Activated gamma-delta T cell (primary cell): Measurements from ENCODE around the gene KCNQ5.

Experiments used
- DNase-seq: peaks from one replicate; lab custom pipeline; 2025; lab: John Stamatoyannopoulos, UW

The KCNQ5 gene

GRCh38 chr6:73054958-73055357 is 433.1 kb downstream of the KCNQ5 start:
- no peak for DNase-seq

- no peak for DNase-seq
Measured at GRCh38 chr6:73058736-73059135, 436.9 kb downstream of the KCNQ5 start.

DNA sequence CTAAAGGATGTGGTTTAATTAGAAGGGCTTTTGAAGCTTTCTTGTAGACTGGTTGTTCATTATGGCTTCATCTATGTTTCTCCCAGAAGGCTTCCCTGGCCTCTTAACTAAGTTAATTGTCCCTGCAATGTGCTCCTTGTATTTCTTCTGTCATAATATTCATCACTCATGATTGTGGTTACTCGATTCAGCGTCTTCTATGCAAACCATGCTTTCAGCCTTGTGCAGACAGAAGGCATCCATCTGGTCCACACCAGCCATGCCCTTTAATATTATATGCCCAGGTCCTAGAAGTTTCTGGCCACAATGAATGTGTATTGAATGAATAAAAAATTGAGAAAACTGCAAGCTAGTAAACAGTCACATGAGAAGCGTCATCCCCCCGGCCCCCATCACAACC is 440.3 kb downstream of the KCNQ5 start:
- no peak for DNase-seq

- DNase-seq = no peak
Measured at GRCh38 chr6:73062837-73063236, 441.0 kb downstream of the KCNQ5 start.

GRCh38 chr6:73064266-73064665 is 442.4 kb downstream of the KCNQ5 start:
- DNase-seq = no peak

DNA sequence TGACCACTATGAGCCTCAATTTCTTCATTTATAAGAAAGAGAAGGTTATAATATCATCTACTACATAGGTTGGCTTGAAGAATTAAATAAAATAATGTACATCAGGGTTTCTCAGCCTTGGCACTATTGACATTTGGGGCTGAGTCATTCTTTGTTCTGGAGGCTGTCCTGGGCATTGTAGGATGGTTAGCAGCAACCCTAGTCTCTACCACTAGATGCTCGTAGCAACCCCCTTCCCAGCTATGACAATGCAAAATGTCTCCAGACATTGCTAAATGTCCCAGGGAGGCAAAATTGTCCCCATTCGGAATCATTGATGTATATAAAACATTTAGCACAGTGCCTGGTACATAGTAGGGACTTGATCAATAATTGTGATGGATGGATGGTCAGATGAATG is 451.4 kb downstream of the KCNQ5 start:
- no peak for DNase-seq

- no peak for DNase-seq
Measured at GRCh38 chr6:73074175-73074574, 452.3 kb downstream of the KCNQ5 start.

DNA sequence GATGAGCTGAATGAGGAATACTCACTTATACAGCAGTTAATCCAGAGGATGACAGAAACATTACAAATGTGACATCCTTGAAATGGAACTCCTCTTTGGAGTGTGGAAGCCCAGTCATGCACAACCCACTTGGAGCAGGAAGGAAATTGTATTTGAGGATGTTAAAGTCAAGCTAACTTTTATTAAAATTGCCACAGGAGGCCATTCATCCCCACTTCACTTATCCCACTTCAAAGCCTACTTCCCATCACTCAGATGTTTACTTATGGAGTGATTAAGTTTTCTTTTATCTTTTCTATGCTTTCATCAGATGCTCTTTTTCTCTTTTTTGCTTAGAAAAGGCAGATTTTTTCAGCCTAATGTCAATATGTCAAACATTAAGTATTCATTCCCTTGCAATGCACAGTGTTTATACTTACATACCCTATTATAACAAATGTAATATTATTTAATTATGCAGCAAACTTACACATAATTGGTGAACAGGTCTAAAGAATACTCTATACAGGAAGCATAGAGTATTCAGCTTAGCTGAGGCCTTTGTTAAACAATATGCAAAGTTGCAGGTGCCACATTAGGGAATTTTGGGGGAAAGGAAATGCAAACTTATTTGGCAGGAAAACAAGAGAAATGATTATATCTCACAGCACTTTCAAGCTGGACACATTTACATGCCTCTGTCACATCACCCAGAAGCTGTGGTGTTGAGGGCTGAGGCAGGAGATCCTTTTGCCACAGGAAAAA is 454.5 kb downstream of the KCNQ5 start:
- no peak for DNase-seq

- no peak for DNase-seq
Measured at GRCh38 chr6:73078333-73078862, 456.5 kb downstream of the KCNQ5 start.

GRCh38 chr6:73078908-73079610 is 457.2 kb downstream of the KCNQ5 start:
- DNase-seq = no peak

GRCh38 chr6:73079611-73079955 is 457.7 kb downstream of the KCNQ5 start:
- no peak for DNase-seq

GRCh38 chr6:73079978-73080377 is 458.1 kb downstream of the KCNQ5 start:
- no peak for DNase-seq

- DNase-seq = no peak
Measured at GRCh38 chr6:73081955-73082354, 460.1 kb downstream of the KCNQ5 start.

DNA sequence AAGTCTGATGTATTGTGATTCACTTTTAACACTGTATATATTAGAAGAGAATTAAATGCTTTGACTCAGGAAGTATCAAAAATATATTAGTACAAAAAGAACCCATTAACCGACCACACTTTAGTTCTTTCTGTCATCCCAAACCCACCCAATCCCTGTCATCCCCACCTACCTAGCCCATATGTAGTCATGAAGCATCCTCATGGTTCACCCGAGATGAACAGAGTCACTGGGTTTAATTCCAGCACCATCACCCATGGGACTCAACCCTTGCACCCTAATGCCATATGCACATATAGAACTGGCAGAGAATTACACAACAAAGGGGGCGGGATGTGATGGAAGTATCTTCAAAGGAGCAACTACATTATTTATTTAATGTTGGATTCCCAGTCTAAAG is 462.0 kb downstream of the KCNQ5 start:
- DNase-seq = no peak

- no peak for DNase-seq
Measured at GRCh38 chr6:73085443-73085871, 463.6 kb downstream of the KCNQ5 start.

GRCh38 chr6:73086726-73087125 is 464.9 kb downstream of the KCNQ5 start:
- no peak for DNase-seq

DNA sequence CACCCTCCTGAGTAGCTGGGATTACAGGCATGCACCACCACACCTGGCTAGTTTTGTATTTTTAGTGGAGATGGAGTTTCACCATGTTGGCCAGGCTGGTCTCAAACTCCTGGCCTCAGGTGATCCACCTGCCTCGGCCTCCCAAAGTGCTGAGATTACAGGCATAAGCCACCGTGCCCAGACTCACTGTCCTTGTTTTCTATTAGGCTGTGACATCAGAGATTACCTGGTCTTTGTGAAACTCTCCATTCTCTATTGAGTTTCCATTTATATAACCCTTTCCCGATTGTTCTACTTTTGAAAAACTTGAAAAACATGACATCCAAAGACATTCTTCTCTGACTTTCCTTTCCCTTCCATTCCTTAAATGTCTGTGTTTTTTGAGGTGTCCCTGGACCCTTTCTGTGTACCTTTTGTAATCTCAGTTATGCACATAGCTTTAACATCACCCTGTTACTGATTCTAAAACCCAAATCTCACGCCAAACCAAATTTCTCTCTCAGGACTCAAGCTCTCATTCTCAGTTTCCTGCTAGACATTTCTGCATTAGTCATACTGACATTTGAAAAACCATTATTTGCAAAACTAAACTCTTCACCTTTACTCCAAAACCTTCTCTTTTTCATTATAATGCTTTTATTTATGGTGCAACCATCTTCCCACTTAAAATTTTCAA is 466.4 kb downstream of the KCNQ5 start:
- DNase-seq = no peak

DNA sequence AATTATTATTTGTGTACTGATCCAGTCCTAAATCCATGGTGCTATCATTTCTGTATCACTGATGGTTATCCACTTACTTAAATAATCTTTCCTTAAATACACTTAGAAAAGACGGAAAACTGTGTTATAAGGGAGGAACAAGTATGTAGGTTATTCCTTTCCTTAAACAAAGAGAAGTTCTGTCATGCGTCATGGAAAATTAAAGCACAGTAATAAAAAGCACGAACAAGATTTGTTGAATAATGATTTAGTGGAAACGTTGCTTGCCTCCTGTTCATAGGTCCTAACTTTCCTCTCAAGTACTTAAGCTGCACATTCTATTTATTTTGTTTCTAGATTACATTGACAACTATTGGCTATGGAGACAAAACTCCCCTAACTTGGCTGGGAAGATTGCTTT is 483.1 kb downstream of the KCNQ5 start:
- no peak for DNase-seq

- no peak for DNase-seq
Measured at GRCh38 chr6:73107016-73107415, 485.2 kb downstream of the KCNQ5 start.

- DNase-seq = no peak
Measured at GRCh38 chr6:73108949-73109348, 487.1 kb downstream of the KCNQ5 start.

DNA sequence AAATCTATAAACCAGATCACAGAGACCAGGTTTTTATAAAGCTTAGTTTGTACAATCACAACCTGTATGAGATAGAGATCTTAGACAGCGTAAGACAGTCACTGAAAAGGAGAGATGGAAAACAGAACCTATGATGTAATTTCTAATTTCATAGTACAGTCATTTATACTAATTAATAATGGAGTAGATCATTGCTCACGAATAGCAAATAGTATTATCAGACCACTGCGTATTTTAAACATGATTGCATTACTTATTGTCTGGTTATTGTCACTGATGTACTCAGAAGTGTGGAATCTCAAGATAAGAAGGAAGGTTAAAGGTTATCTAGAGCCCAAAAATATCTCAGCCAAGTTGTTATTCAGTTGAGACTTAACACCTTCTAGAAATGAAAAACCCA is 487.8 kb downstream of the KCNQ5 start:
- DNase-seq = no peak

- no peak for DNase-seq
Measured at GRCh38 chr6:73116330-73116729, 494.5 kb downstream of the KCNQ5 start.
